ENCODE results near the gene OR51B2. TPM values are rescaled to one million over a fixed set of nuclear protein-coding genes. Genes with fewer than 3 reads are reported as not detected.

OR51B2 gene
- total RNA-seq, 3 donors from 2014 or later, result not detected

DNA sequence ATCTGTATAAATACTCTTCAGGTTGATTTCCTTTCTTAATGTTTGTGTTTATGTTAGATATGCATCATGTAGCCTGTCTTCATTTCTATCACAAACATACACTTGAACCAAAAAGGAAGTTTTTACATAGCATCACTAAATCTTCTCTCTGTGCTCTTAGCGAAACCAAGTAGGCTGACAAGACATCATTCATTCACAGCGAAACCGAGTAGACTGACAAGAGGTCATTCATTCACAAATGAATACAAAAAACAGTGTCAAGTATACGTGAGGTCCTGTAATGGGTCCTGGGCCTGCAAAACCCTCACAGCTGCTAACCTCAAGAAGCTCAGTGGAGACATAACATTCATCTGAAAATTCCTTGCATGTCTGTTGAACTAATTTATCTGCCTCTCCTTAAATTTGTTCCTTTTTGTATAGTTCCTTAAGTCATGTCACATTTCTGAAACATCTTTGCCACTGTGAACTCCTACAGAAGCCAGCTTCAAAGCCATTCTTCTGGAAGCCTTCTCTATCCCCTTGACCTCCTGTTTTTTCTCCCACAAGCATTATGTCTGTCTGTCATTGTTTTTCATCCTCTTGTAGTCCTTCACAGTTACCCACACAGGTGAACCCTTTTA is 44.5 kb downstream of the OR51B2 start:
- intact Hi-C loops (cut with DNase I, micrococcal nuclease), result no loop called here
- TF ChIP-seq, protein P1, sequence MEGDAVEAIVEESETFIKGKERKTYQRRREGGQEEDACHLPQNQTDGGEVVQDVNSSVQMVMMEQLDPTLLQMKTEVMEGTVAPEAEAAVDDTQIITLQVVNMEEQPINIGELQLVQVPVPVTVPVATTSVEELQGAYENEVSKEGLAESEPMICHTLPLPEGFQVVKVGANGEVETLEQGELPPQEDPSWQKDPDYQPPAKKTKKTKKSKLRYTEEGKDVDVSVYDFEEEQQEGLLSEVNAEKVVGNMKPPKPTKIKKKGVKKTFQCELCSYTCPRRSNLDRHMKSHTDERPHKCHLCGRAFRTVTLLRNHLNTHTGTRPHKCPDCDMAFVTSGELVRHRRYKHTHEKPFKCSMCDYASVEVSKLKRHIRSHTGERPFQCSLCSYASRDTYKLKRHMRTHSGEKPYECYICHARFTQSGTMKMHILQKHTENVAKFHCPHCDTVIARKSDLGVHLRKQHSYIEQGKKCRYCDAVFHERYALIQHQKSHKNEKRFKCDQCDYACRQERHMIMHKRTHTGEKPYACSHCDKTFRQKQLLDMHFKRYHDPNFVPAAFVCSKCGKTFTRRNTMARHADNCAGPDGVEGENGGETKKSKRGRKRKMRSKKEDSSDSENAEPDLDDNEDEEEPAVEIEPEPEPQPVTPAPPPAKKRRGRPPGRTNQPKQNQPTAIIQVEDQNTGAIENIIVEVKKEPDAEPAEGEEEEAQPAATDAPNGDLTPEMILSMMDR (IDR thresholded peaks at IDR 0.05), result no peak
- ATAC-seq (no peak), DNase-seq (no peak)
- Histone ChIP-seq H3K9me3 (no peaks in the 10 kb centered on the region), H3K36me3 (ENCODE audit: low read depth) (no peaks in the 10 kb centered on the region), H3K4me3 (no peak overlapping the region), H3K4me1 (ENCODE audit: low read depth) (no peaks in the 10 kb centered on the region)

DNA sequence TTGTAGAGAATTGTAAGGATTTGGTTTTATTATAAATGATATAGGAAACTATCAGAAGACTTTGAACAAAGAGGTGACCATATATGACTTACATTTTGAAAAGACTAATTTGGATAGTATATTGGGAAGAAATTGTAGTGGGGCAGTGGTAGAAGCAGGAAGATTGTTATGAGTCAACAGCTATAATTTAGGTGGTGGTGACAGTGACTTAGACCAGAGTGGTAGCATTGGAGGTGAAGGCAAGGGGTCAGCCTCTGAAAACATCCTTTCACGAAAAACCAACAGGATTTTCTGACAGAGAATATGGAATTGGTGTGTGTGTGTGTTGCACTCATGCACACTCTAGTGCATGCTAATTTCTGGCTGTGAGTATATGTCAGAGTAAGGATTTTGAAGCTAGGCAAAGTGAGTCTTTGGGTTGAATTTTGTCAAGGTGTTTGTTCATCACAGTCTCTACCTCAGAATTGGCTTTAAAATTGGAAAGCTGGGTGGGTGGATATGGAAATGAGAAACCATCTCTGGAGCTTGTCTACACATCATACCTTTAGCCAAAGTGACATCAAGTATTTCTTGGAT is 46.2 kb downstream of the OR51B2 start:
- no peaks in the 10 kb centered on the region for H3K4me1 ChIP-seq (ENCODE audit: low read depth)
- H3K4me3 ChIP-seq, result no peak overlapping the region
- no peak for DNase-seq
- H3K9me3 ChIP-seq, result no peaks in the 10 kb centered on the region
- intact Hi-C loops (cut with DNase I, micrococcal nuclease), result no loop called here
- no peaks in the 10 kb centered on the region for H3K36me3 ChIP-seq (ENCODE audit: low read depth)
- TF ChIP-seq, protein P1 (IDR thresholded peaks at IDR 0.05), result no peak
- ATAC-seq, result no peak

DNA sequence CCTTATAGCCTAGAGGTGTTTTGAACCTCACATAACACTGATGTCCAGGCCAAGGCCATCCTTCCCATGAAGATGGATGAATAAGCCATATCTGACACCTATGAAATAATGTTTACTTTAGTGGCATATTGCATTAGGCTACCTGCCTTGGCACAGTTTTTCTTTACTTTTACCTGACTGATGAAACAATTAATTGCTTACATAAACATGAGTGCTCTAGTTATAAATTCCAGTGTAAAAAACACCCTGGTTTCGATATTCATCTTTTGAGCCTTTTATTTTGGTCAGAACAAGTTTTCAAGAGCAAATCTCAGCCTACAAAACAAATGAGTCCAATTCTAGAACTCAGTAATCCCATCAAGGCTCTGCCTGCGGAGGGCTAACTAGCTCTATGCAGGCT is 47.4 kb downstream of the OR51B2 start:
- Histone ChIP-seq H3K4me3 (no peak overlapping the region), H3K4me1 (ENCODE audit: low read depth) (no peaks in the 10 kb centered on the region), H3K36me3 (ENCODE audit: low read depth) (no peaks in the 10 kb centered on the region), H3K9me3 (no peaks in the 10 kb centered on the region)
- ATAC-seq (no peak), DNase-seq (no peak)
- intact Hi-C loops (cut with DNase I, micrococcal nuclease), result no loop called here
- TF ChIP-seq, protein P1 (IDR thresholded peaks at IDR 0.05), result no peak

DNA sequence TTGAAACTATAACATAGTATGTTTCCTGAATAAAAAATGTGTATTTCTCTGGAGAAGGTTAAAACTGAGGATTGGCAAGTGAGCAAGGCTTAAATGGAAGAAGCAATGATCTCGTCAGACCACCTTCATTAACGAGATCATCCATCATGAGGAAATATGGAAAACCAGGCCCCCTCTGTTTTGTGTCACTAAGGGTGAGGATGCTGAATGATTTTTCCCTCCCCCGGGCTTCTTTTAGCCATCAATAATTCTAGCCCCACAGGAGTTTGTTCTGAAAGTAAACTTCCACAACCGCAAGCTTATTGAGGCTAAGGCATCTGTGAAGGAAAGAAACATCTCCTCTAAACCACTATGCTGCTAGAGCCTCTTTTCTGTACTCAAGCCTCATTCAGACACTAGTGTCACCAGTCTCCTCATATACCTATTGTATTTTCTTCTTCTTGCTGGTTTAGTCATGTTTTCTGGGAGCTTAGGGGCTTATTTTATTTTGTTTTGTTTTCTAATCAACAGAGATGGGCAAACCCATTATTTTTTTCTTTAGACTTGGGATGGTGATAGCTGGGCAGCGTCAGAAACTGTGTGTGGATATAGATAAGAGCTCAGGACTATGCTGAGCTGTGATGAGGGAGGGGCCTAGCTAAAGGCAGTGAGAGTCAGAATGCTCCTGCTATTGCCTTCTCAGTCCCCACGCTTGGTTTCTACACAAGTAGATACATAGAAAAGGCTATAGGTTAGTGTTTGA is 48.6 kb downstream of the OR51B2 start:
- ATAC-seq (no peak), DNase-seq (no peak)
- H3K4me3 ChIP-seq, result no peak overlapping the region
- TF ChIP-seq, protein P1 (IDR thresholded peaks at IDR 0.05), result no peak
- no peaks in the 10 kb centered on the region for H3K4me1 ChIP-seq (ENCODE audit: low read depth)
- H3K9me3 ChIP-seq, result no peaks in the 10 kb centered on the region
- intact Hi-C loops (cut with DNase I, micrococcal nuclease), result no loop called here
- H3K36me3 ChIP-seq (ENCODE audit: low read depth), result no peaks in the 10 kb centered on the region

DNA sequence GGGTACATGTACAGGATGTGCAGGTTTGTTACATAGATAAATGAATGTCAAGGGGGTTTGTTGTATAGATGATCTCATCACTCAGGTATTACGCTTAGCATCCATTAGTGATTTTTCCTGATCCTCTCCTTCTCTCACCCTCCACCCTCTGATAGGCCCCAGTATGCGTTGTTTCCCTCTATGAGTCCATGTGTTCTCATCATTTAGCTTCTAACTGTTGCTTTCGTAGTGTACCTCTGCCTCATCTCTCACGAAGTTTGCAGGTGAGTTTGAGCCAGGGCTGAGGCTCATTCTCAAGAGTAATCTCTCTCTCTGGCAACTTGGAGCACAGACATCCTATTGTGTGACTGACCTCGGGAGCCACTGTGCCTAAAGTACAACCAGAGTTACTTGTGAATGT is 49.7 kb downstream of the OR51B2 start:
- intact Hi-C loops (cut with DNase I, micrococcal nuclease), result no loop called here
- DNase-seq, result no peak
- Histone ChIP-seq H3K36me3 (ENCODE audit: low read depth) (no peaks in the 10 kb centered on the region), H3K9me3 (no peaks in the 10 kb centered on the region), H3K4me3 (no peak overlapping the region), H3K4me1 (ENCODE audit: low read depth) (no peaks in the 10 kb centered on the region)
- ATAC-seq, result no peak
- TF ChIP-seq, protein P1 (IDR thresholded peaks at IDR 0.05), result no peak

Other genes with a start within 250 kb of the OR51B2 start
- gene OR52A5, start 185.9 kb downstream of the OR51B2 start, total RNA-seq, result not detected
- not detected for gene OR52A1, start 169.5 kb downstream of the OR51B2 start, total RNA-seq
- gene OR51V1, start 123.6 kb downstream of the OR51B2 start, total RNA-seq, result not detected
- 10 to 100 TPM in 1 of 3 donors, 1 to 10 TPM in 2; 2.5 to 11.1 (median 3.3) TPM for gene HBB, start 97.2 kb downstream of the OR51B2 start, total RNA-seq
- gene HBD, start 89.8 kb downstream of the OR51B2 start, total RNA-seq, result not detected
- gene HBG1, start 74.4 kb downstream of the OR51B2 start, total RNA-seq, result not detected
- not detected for gene HBG2, start 69.5 kb downstream of the OR51B2 start, total RNA-seq
- gene HBE1, start 54.4 kb downstream of the OR51B2 start, total RNA-seq, result not detected
- gene OR51B4, start 22.4 kb downstream of the OR51B2 start, total RNA-seq, result not detected
- gene OR51B5, start 19.2 kb upstream of the OR51B2 start, total RNA-seq, result not detected
- not detected for gene OR51B6, start 27.2 kb upstream of the OR51B2 start, total RNA-seq
- not detected for gene OR51M1, start 59.5 kb upstream of the OR51B2 start, total RNA-seq
- not detected for gene OR51Q1, start 97.8 kb upstream of the OR51B2 start, total RNA-seq
- gene OR51I1, start 117.2 kb upstream of the OR51B2 start, total RNA-seq, result not detected
- gene OR51I2, start 125.0 kb upstream of the OR51B2 start, total RNA-seq, result not detected
- gene OR52D1, start 164.4 kb upstream of the OR51B2 start, total RNA-seq, result not detected
- under 1 TPM in 2 of 3 donors, not detected in 1; 0.22 to 0.23 TPM for gene UBQLN3, start 185.7 kb upstream of the OR51B2 start, total RNA-seq
- gene UBQLNL, start 192.4 kb upstream of the OR51B2 start, total RNA-seq, result under 1 TPM; 0.32 to 0.49 (median 0.34) TPM
- gene OR52H1, start 224.2 kb upstream of the OR51B2 start, total RNA-seq, result under 1 TPM; 0.28 to 0.46 (median 0.39) TPM